NT2/D1 (cell line): ENCODE data around the gene KPNA4.

ENCODE experiments used
- SUZ12 ChIP-seq: IDR thresholded peaks from 2 replicates; pipeline ENCODE4 v1.6.1; 2011; ENCODE audit not compliant: insufficient read length, insufficient read depth; ENCODE audit errors: extremely low read depth
- YY1 ChIP-seq: IDR thresholded peaks from 2 replicates; pipeline ENCODE4 v1.6.1; 2011; ENCODE audit not compliant: insufficient read length, insufficient read depth
- ZNF274 ChIP-seq: IDR thresholded peaks from 2 replicates; pipeline ENCODE4 v1.6.1; 2011; ENCODE audit warnings: mild to moderate bottlenecking, low read depth, low read length

DNA sequence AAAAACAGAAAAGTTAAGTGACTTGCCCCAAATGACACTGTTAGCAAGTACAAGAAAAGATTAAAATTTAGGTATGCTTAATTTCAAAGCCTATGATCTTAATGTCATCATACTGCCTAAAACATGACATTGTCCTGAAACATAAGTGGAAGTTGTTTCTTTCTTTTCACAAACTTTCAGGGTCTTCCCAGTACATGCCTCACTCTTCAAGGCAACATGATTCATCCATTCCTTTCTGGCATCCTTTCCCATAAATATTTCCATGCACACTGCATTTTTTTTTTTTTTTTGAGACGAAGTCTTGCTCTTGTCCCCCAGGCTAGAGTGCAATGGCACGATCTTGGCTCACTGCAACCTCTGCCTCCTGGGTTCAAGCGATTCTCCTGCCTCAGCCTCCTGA, 42.5 kb upstream of the KPNA4 start:
- TF ChIP-seq YY1, result no peak
- TF ChIP-seq ZNF274, result no peak
- no peak for TF ChIP-seq SUZ12
